ENCODE data around the gene HELLS.
"Not testable (repeated sequence)": the region's sequence is repeated elsewhere in the genome, so short reads cannot be mapped to it uniquely, and the experiment has no call there.

The HELLS gene

DNA sequence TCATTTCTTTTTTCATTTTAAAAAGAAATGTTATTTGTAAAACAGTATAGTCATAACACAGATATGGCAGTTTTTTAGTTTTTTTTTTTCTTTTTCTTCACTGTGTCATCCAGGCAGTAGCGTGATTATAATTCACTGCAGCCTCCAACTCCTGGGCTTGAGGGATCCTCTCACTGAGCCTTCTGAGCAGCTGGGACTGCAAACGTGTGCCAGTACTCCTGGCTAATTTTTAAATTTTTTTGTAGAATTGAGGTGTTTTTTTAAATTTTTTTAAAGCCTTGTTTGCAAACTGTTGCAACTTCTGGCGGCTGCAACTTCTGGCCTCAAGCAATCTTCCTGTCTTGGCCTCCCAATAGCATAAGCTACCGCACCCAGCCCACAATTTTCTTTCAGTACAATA is 63.0 kb downstream of the HELLS start:
- DNase-seq (ENCODE audit: low spot score), result no peak

DNA sequence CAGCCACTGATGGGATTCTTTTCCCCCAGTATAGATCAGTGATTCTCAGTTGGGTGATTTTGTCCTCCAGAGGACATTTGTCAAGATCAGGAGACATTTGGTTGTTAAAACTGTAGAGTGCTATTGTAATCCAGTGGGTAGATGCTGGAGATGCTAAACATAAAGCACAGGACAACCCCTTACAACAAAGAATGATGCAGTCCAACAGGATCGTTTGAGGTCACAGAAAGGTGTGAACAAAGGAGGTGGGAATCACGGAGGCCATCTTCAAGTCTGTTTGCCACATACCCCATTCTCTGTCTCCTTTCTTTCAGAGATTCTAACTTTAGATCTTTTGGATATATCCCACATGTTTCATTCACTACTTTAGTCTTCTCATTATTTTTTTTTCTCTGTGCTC is 69.0 kb downstream of the HELLS start:
- DNase-seq (ENCODE audit: low spot score), result no peak

DNA sequence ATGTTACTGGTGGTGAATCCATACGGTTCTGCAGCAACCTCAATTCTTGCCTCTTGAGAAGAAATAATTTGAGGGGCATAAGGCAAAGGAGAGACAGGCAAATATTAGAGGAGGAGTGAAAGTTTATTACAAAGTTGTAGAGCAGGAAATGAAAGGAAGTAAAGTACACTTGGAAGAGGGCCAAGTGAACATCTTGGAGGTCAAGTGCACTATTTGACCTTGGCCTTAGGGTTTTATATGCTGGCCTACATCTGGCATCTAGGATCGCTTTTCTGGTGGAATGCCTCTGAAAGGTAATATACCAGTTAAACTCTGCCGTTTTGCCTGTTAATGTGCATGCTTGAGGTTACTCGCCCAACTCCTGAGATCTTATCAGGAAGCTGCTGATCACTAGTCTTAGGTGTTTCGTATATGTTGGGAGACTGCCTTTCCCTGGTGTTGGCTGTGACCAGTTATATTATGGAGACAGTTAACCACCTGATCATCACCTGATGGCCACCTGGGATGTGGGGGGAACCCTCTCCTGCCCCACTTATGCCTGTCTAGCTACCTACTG is 71.9 kb downstream of the HELLS start:
- no peak for DNase-seq (ENCODE audit: low spot score)

DNA sequence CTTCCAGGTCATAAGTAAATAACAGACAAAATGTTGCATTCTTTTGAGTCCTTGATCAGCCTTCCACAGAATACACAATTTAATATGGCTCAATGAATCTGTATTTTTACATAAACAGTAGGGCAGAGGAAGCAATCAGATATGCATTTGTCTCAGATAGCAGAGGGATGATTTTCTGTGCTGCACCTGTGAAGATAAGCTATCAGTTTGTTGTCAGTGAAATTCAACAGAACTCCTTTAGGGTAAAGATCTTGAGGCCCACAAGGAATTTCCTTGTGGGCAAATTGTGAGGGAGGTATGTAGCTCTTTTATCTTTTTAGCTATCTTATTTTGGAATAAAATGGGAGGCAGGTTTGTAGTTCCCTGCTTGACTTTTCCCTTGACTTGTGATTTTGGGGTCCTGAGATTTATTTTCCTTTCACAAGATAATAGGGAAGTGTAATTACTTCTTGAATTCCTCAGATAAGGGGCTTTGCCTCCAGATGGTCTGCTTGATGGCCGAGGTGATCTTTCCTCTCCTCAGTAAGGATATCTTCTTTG is 77.1 kb downstream of the HELLS start:
- DNase-seq (ENCODE audit: low spot score), result no peak

DNA sequence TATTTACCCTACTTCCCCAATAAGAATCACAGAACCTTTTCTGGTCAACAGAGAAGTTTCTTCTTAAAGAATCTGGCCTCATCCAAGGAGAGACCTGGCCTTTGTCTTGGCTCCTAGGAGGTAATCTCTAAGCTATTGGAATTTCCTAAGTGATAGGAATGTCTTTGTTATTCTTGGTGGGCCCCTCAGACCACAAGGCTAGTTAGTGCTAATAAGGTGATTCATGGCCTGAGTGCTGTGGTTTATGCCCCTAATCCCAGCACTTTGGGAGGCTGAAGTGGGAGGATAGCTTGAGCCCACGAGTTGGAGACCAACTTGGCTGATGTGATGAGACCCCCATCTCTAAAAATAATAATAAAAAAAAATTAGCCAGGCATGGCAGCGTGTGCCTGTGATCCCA is 78.0 kb downstream of the HELLS start:
- no peak for DNase-seq (ENCODE audit: low spot score)

DNA sequence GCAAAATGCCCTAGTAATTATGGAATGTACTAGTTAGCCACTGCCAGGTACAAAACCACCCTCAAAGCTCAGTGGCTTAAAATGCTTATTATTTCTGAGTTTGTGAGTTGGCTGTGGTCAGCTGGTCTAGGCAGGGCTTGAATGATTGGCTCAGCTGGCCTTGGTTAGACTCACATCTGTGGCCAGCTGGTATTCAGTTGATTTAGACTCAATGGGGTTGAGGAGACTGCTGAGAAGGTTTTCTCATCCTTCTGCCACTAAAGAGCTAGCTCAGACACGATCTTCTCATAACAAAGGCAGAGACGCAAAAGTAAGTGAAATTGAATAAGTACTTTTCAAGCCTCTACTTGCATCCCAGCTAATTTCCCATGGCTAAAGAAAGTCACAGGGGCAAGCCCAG is 80.9 kb downstream of the HELLS start:
- no peak for DNase-seq (ENCODE audit: low spot score)

DNA sequence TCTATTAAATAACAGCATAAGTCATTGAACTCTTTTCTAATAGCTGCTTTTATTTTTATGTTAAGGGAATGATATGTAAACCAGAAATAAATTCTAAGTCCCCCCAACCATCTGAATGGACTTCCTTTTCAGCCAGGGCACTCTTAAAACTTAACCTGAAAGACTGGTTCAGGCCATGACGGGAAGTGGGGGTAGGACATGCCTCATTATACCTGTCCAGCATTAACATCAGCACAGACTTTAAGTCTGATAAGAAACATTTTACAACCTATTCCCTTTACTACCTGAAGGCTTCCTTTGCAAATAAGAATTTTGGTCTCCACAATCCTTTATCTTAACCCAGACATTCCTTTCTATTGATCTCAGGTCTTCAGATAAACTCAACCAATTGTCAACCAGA is 81.9 kb downstream of the HELLS start:
- no peak for DNase-seq (ENCODE audit: low spot score)

DNA sequence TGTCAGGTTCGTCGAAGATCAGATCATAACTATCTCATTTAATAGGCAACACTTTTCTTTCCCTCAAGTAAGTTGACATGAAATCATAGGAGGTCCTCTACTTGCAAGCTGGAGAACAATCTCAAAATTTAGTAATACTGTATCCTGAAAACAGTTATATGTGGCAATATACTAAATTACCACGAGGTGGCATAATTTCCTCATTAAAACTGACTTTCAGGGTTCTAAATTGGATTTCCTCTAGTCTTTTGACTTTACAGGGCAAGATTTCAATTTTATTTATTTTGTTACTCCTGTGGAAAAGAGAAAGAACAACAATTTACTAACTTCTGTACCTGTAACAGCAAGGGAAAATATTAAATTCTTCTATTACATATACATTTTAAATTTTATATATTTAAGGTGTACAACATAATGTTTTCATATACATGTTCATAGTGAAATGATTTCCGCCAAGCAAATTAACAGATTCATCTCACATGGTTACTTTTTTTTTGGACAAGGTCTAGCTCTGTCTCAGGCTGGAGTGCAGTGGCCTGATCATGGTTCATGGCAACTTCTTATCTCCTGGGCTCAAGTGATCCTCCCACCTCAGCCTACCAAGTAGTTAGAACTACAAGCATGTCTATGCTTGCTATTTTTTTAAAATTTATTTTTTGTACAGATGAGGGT is 84.6 kb downstream of the HELLS start:
- DNase-seq (ENCODE audit: low spot score), result peak; percentile 35

DNA sequence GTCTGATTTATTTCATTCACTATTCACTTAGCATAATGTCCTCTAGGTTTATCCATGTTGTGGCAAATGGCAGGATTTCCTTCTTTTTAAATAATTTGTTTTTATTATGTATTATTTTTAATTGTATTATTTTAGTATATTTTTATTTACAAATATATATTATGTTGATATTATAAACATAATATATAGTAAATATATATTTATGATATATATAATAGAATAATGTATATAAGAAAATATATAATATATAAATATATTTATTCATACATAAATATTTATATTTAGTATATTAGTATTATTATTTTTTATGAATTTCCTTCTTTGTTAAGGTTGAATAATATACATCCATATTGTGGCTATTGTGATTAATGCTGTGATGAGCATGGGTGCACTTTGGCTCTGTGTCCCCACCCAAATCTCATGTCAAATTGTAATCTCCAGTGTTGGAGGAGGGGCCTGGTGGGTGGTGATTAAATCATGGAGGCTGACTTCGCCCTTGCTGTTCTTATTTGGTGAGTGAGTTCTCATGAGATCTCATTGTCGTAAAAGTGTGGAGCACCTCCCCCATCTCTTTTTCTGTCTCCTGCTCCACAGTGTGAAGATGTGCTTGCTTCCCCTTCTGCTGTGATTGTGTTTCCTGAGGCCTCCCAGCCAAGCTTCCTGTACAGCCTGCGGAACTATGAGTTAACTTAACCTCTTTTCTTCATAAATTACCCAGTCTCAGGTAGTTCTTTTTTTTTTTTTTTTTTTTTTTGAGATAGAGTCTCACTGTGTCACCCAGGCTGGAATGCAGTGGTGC is 85.7 kb downstream of the HELLS start:
- DNase-seq (ENCODE audit: low spot score), result no peak

DNA sequence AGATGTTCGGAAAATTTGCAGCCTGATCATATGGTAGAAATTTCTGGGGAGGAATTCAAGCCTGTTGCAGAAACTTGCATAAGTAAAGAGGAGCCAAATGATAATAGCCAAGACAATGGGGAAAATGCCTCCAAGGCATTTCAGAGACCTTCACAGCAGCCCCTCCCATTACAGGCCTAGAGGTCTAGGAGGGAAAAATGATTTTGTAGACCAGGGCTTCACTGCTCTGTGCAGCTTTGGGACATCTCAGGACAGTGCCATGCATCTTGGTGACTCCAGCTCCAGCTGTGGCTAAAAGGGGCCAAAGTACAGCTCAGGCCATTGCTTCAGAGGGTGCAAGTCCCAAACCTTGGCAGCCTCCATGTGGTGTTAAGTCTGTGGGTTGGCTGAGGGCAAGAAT is 87.4 kb downstream of the HELLS start:
- no peak for DNase-seq (ENCODE audit: low spot score)

DNA sequence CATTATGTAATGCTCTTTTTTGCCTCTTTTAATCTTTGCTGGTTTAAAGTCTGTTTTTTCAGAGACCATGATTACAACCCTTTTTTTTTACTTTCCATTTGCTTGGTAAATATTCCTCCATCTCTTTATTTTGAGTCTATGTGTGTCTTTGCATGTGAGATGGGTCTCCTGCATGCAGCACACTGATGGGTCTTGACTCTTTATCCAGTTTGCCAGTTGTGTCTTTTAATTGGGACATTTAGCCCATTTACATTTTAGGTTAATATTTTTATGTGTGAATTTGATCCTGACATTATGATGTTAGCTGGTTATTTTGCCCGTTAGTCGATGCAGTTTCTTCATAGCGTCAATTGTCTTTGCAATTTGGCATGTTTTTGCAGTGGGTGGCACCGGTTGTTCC is 92.5 kb downstream of the HELLS start:
- not testable (repeated sequence) for DNase-seq (ENCODE audit: low spot score)

DNA sequence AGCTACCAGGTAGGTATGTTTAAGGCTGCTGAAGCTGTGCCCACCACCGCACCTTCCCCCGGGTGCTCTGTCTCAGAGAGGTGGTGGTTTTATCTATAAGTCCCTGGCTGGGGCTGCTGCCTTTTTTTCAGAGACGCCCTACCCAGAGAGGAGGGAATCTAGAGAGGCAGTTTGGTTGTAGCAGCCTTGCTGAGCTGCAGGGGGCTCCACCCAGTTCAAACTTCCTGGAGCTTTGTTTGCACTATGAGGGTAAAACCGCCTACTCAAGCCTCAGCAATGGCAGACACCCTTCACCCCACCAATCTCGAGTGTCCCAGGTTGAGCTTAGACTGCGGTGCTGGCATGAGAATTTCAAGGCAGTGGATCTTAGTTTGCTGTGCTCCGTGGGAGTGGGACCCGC is 94.3 kb downstream of the HELLS start:
- no peak for DNase-seq (ENCODE audit: low spot score)

DNA sequence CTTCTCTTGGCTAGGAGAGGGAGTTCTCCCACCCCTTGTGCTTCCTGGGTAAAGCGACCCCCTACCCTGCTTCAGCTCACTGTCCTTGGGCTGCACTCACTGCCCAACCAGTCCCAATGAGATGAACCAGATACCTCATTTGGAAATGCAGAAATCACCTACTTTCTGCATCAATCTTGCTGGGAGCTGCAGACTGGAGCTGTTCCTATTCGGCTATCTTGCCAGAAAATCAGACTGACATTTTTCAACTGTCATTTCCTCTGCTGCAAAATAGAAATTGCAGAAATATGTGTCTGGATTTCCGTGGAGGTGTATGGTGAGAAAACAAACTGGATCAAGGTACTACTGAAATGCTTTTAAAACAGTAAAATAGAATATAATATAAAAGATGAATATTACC is 95.0 kb downstream of the HELLS start:
- no peak for DNase-seq (ENCODE audit: low spot score)

DNA sequence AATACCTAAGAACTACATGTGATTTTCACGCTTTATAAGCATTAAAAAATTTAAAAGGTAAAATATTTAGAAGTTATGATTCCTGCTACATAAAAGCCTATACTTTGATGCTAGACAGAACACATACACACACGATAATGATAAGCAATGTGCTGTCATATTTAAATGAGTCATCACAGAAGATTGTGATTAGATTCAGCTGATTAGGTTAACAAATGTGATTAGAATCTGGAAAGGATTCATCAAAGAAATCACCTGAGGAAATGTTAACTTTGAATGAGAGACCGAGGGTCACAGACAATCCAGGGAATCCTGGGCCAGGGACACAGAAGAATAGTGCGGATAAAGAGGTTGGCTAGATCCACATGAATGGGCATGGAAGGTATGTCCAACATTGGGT is 95.9 kb downstream of the HELLS start:
- no peak for DNase-seq (ENCODE audit: low spot score)

DNA sequence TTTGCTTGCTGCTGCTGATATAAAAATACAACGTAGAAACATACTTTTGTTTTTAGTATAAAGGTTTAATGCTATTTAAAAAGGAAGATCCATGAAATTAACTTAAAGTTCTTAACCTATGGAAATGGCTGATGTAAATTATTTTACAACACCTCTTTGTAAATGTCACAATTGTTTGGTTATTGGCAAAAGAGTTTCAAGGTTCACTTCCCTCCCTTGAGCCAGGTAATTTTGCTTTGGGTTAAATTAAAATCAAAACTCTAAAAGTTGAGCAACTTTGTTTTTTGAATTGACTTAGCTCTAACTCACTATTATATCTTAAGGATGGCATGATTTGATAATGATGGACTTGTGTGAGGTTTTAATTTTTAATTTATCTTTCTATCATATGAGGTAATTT is 98.8 kb downstream of the HELLS start:
- DNase-seq (ENCODE audit: low spot score), result no peak

DNA sequence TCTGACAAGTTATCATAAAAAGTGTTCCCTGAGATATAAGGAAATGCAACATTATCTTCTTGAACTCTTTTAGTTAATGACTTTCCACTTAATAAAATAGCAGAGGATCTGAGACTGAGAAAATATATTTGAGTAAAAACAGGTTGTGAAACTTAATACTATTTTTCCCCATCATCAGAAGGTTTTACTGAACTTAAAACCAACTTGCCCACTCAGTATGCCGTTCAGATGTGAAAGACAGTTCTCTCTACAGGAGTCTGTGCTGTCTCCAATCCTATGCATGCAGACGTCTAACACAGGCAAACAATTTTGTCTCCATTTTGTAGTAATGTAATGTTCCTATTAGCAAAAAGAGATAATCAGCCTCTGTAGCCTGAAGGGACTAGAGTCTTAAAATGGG is 99.7 kb downstream of the HELLS start:
- DNase-seq (ENCODE audit: low spot score), result no peak

Data from pons (tissue), 1 donor.